ENCODE measurements around the gene IMPA2. TPM values are rescaled to one million over a fixed set of nuclear protein-coding genes. Genes with fewer than 3 reads are reported as not detected.

IMPA2 gene
- total RNA-seq, 2 experiments from 2014 or later = 1.7 to 2.5 TPM

- intact Hi-C loops (cut with DNase I, micrococcal nuclease) = no loop called here
- DNase-seq (no peak), ATAC-seq (ENCODE audit: poor library complexity) (no peak)
- Histone ChIP-seq H3K4me3 (ENCODE audit: low read length) (no peak overlapping the region), H3K36me3 (ENCODE audit: insufficient read depth, low read length) (no peaks in the 10 kb centered on the region), H3K9me3 (ENCODE audit: control insufficient read depth in 1 of 2, insufficient read depth in 1 of 2, low read length in 2 of 2) (no peaks in the 10 kb centered on the region), H3K4me1 (ENCODE audit: insufficient read depth, low read length) (peaks cover 11% of the 10 kb centered on the region), H3K27me3 (ENCODE audit: control insufficient read depth in 1 of 2, insufficient read depth in 2 of 2, low read length in 2 of 2) (no peaks in the 10 kb centered on the region), H3K27ac (ENCODE audit: low read depth in 1 of 2, low read length in 2 of 2) (no peak overlapping the region)
- H3K4me1 Mint-ChIP-seq (ENCODE audit: low read depth) = peaks cover 10% of the 10 kb centered on the region
- H3K9me3 Mint-ChIP-seq = no peaks in the 10 kb centered on the region
- H3K27ac Mint-ChIP-seq = no peak overlapping the region
- H3K27me3 Mint-ChIP-seq = no peaks in the 10 kb centered on the region
- CTCF ChIA-PET = no interaction called here
- no peaks in the 10 kb centered on the region for H3K36me3 Mint-ChIP-seq (ENCODE audit: low read depth)
- POLR2A ChIA-PET = no interaction called here
- no peak overlapping the region for H3K4me3 Mint-ChIP-seq
- TF ChIP-seq CTCF (IDR thresholded peaks at IDR 0.05) = no peak
Measured at GRCh38 chr18:11999429-11999828, 18.1 kb downstream of the IMPA2 start.

DNA sequence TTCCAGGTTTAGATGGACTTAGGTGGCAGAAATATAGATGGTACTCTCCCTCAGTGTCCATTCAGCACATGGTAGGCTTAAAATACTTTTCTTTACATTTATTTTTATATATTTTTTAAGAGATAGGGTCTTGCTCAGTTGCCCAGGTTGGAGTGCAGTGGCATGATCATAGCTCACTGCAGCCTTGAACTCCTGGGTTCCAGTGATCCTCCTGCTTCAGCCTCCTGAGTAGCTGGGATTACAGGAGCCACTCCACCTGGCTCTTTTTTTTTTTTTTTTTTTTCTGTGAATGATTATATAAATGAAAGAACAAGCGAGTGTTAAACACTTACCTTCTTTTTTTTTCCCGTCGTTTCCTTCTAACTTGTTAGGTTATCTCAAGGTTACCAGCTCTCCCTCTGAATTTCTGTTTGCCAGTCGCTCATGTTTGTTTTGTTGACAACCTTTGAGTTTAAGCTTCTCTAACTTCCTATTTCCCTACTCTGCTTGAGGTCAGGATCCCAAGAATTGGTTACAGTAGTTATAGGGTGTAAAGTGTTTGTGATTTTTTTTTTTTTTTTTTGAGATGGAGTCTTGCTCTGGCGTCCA lies 18.9 kb downstream of the IMPA2 start:
- no peak overlapping the region for H3K27ac Mint-ChIP-seq
- no peaks in the 10 kb centered on the region for H3K36me3 ChIP-seq (ENCODE audit: insufficient read depth, low read length)
- intact Hi-C loops (cut with DNase I, micrococcal nuclease) = no loop called here

GRCh38 chr18:12001421-12001820 lies 20.1 kb downstream of the IMPA2 start:
- Mint-ChIP-seq H3K4me3 (no peak overlapping the region), H3K36me3 (ENCODE audit: low read depth) (no peaks in the 10 kb centered on the region), H3K27me3 (no peaks in the 10 kb centered on the region), H3K9me3 (no peaks in the 10 kb centered on the region), H3K27ac (no peak overlapping the region), H3K4me1 (ENCODE audit: low read depth) (no peaks in the 10 kb centered on the region)
- no peak for TF ChIP-seq CTCF (IDR thresholded peaks at IDR 0.05)
- DNase-seq (no peak), ATAC-seq (ENCODE audit: poor library complexity) (no peak)
- ChIA-PET POLR2A (no interaction called here), CTCF (no interaction called here)
- H3K36me3 ChIP-seq (ENCODE audit: insufficient read depth, low read length) = no peaks in the 10 kb centered on the region
- H3K4me3 ChIP-seq (ENCODE audit: low read length) = no peak overlapping the region
- H3K27me3 ChIP-seq (ENCODE audit: control insufficient read depth in 1 of 2, insufficient read depth in 2 of 2, low read length in 2 of 2) = no peaks in the 10 kb centered on the region
- H3K27ac ChIP-seq (ENCODE audit: low read depth in 1 of 2, low read length in 2 of 2) = no peak overlapping the region
- no peaks in the 10 kb centered on the region for H3K9me3 ChIP-seq (ENCODE audit: control insufficient read depth in 1 of 2, insufficient read depth in 1 of 2, low read length in 2 of 2)
- no peaks in the 10 kb centered on the region for H3K4me1 ChIP-seq (ENCODE audit: insufficient read depth, low read length)
- intact Hi-C loops (cut with DNase I, micrococcal nuclease) = no loop called here

More for the DNA sequence above, 18.9 kb downstream of the IMPA2 start:
- Mint-ChIP-seq H3K36me3 (ENCODE audit: low read depth) (no peaks in the 10 kb centered on the region), H3K4me3 (no peak overlapping the region), H3K27me3 (no peaks in the 10 kb centered on the region), H3K4me1 (ENCODE audit: low read depth) (peaks cover 10% of the 10 kb centered on the region), H3K9me3 (no peaks in the 10 kb centered on the region)
- no peak overlapping the region for H3K4me3 ChIP-seq (ENCODE audit: low read length)
- ATAC-seq (ENCODE audit: poor library complexity) = no peak
- peaks cover 11% of the 10 kb centered on the region for H3K4me1 ChIP-seq (ENCODE audit: insufficient read depth, low read length)
- no peaks in the 10 kb centered on the region for H3K9me3 ChIP-seq (ENCODE audit: control insufficient read depth in 1 of 2, insufficient read depth in 1 of 2, low read length in 2 of 2)
- POLR2A ChIA-PET = interaction anchor here (0.7 kb wide), 1 partner anchor 54 kb away, joined by 3 read pairs; no protein-coding TSS in a partner anchor
- no peaks in the 10 kb centered on the region for H3K27me3 ChIP-seq (ENCODE audit: control insufficient read depth in 1 of 2, insufficient read depth in 2 of 2, low read length in 2 of 2)
- CTCF ChIA-PET = no interaction called here
- no peak for TF ChIP-seq CTCF (IDR thresholded peaks at IDR 0.05)
- no peak overlapping the region for H3K27ac ChIP-seq (ENCODE audit: low read depth in 1 of 2, low read length in 2 of 2)
- no peak for DNase-seq
